ENCODE data around the gene ZNF460. TPM values are rescaled to one million over a fixed set of nuclear protein-coding genes. Genes with fewer than 3 reads are reported as not detected.

Gene ZNF460
- polyA plus RNA-seq, 2 of the 4 experiments (the other 2 are of a cell fraction): 0.50 to 16.1 TPM

- H3K9me3 ChIP-seq: peaks cover 92% of the 10 kb centered on the region
- CTCF ChIA-PET: interaction anchor here (0.7 kb wide), 1 partner anchor 524 kb away, joined by 3 read pairs; no protein-coding TSS in a partner anchor
- no peak overlapping the region for H3K4me2 ChIP-seq
- H3K4me3 ChIP-seq: no peak overlapping the region
- POLR2A ChIA-PET: no interaction called here
- ATAC-seq (no peak), DNase-seq (ENCODE audit: low read depth in 1 of 2, low spot score in 1 of 2) (no peak), FAIRE-seq (no peak)
- H3K4me1 ChIP-seq: no peaks in the 10 kb centered on the region
- 45% methylated on average over 1 of the region's 1 CpG for WGBS (ENCODE audit: missing lambda C conversion rate)
- TF ChIP-seq RAD21 (conservative IDR thresholded peaks at IDR 0.05 in 1 of 2, IDR thresholded peaks at IDR 0.05 in 1 of 2): no peak
- TF ChIP-seq E2F6 (IDR thresholded peaks at IDR 0.05; ENCODE audit: borderline replicate concordance, low read depth): no peak
- TF ChIP-seq JUN (IDR thresholded peaks at IDR 0.05): no peak
- no peak overlapping the region for H3K27ac ChIP-seq
These were observed 24.8 kb downstream of the ZNF460 start for GRCh38 chr19:57305056-57305455.

- no peak overlapping the region for H3K4me2 ChIP-seq
- H3K4me3 ChIP-seq: no peak overlapping the region
- ChIA-PET CTCF (no interaction called here), POLR2A (no interaction called here)
- TF ChIP-seq NFE2L2 (conservative IDR thresholded peaks at IDR 0.05; ENCODE audit: low read length) (no peak), RARB (CRISPR knock-in tag; IDR thresholded peaks at IDR 0.05) (no peak), CEBPB (IDR thresholded peaks at IDR 0.05) (no peak), ZSCAN20 (CRISPR knock-in tag; IDR thresholded peaks at IDR 0.05) (no peak), RFX5 (IDR thresholded peaks at IDR 0.05) (no peak)
- FAIRE-seq: no peak
- peaks cover 88% of the 10 kb centered on the region for H3K9me3 ChIP-seq
- peak; percentile 26 to 48; a peak in 3 of 6 replicates for ATAC-seq
- H3K27ac ChIP-seq: no peak overlapping the region
- no peak for DNase-seq (ENCODE audit: low read depth in 1 of 2, low spot score in 1 of 2)
- H3K4me1 ChIP-seq: no peaks in the 10 kb centered on the region
These were observed 28.2 kb downstream of the ZNF460 start for GRCh38 chr19:57308514-57308913.

GRCh38 chr19:57310792-57311191, 30.5 kb downstream of the ZNF460 start:
- no peak for TF ChIP-seq CTCF (IDR thresholded peaks at IDR 0.05)
- no peak for TF ChIP-seq PHF8 (IDR thresholded peaks at IDR 0.05; ENCODE audit: borderline replicate concordance, low read depth)
- TF ChIP-seq TFCP2L1 (CRISPR knock-in tag; IDR thresholded peaks at IDR 0.05): no peak
- no peak for DNase-seq (ENCODE audit: low read depth in 1 of 2, low spot score in 1 of 2)
- Histone ChIP-seq H3K4me1 (no peaks in the 10 kb centered on the region), H3K27ac (no peak overlapping the region), H3K4me2 (no peak overlapping the region), H3K9me3 (peaks cover 86% of the 10 kb centered on the region), H3K4me3 (no peak overlapping the region)
- POLR2A ChIA-PET: no interaction called here
- WGBS (ENCODE audit: missing lambda C conversion rate): 55% methylated on average over 2 of the region's 2 CpGs
- CTCF ChIA-PET: interaction anchor here (0.9 kb wide), 1 partner anchor 23 kb away, joined by 3 read pairs; no protein-coding TSS in a partner anchor
- FAIRE-seq: peak; percentile 32
- ATAC-seq: peak in 1 of 2 experiments; percentile 52; a peak in 3 of 6 replicates

- Histone ChIP-seq H3K9me3 (peaks cover 90% of the 10 kb centered on the region), H3K4me1 (no peaks in the 10 kb centered on the region), H3K4me2 (no peak overlapping the region), H3K27ac (no peak overlapping the region), H3K4me3 (no peak overlapping the region)
- no peak for TF ChIP-seq TP53 (CRISPR knock-in tag; IDR thresholded peaks at IDR 0.05)
- no peak for TF ChIP-seq HOXA7 (CRISPR knock-in tag; IDR thresholded peaks at IDR 0.05)
- no peak for TF ChIP-seq NFE2L2 (conservative IDR thresholded peaks at IDR 0.05; ENCODE audit: low read length)
- no peak for TF ChIP-seq PBX3 (IDR thresholded peaks at IDR 0.05)
- no peak for TF ChIP-seq ZSCAN20 (CRISPR knock-in tag; IDR thresholded peaks at IDR 0.05)
- ChIA-PET CTCF (no interaction called here), POLR2A (no interaction called here)
- FAIRE-seq (no peak), ATAC-seq (no peak), DNase-seq (ENCODE audit: low read depth in 1 of 2, low spot score in 1 of 2) (no peak)
- WGBS (ENCODE audit: missing lambda C conversion rate): 18% methylated on average over 4 of the region's 4 CpGs
These were observed 33.9 kb downstream of the ZNF460 start for GRCh38 chr19:57314146-57314545.

All from A549 (cell line).